Astrocyte (in vitro differentiated cells and primary cell): Measurements from ENCODE around the gene PLCB4.

Experiments
- CTCF ChIP-seq: IDR thresholded peaks from 2 replicates; pipeline ENCODE4 v1.5.1; 2011; ENCODE audit warnings: low read depth, mild to moderate bottlenecking, inconsistent platforms, low read length, moderate library complexity; ENCODE audit not compliant: insufficient read depth
- EZH2 ChIP-seq: IDR thresholded peaks from 2 replicates; pipeline ENCODE4 v1.6.1; 2012; ENCODE audit warnings: mild to moderate bottlenecking, low read length, inconsistent platforms; ENCODE audit not compliant: insufficient read depth

- TF ChIP-seq CTCF: no peak
- no peak for TF ChIP-seq EZH2
Observed at GRCh38 chr20:9021216-9021615, 47.7 kb upstream of the PLCB4 start.
